Heart left ventricle (tissue), 16 donors: Measurements from ENCODE around the gene SERPINH1. TPM values are rescaled to one million over a fixed set of nuclear protein-coding genes. Genes with fewer than 3 reads are reported as not detected.

Experiments
- ATAC-seq, 4 donors: fragments of 200-7000 bp; cut with Tn5 transposase; one replicate each; pipeline ENCODE4 v1.9.1; 2020 to 2022; ENCODE audit warnings: moderate library complexity in 4 of 4, mild to moderate bottlenecking in 3 of 4, moderate number of reproducible peaks in 1 of 4
- DNase-seq, 5 donors: peaks; one replicate each; pipeline ENCODE4 v3.0.0-alpha.2; 2020
- H3K27ac ChIP-seq, 12 donors: fragments of 200-600 bp; sonication (generic) in 4 of 12; one replicate each; pipeline versions ENCODE4 v1.5.0 to v1.8.0; 2016 to 2022; ENCODE audit warnings: mild to moderate bottlenecking in 2 of 12
- H3K27me3 ChIP-seq, 9 donors: fragments of 200-600 bp; sonication (generic) in 2 of 9; one replicate each; pipeline versions ENCODE4 v1.5.1 to v1.8.0; 2016 to 2022; ENCODE audit warnings: mild to moderate bottlenecking in 3 of 9
- H3K36me3 ChIP-seq, 9 donors: fragments of 200-600 bp; sonication (generic) in 2 of 9; one replicate each; pipeline versions ENCODE4 v1.5.0 to v1.8.0; 2018 to 2022; ENCODE audit warnings: mild to moderate bottlenecking in 2 of 9
- H3K4me1 ChIP-seq, 12 donors: fragments of 200-600 bp; sonication (generic) in 4 of 12; one replicate each; pipeline versions ENCODE4 v1.5.0 to v1.8.0; 2016 to 2022; ENCODE audit warnings: mild to moderate bottlenecking in 3 of 12
- H3K4me3 ChIP-seq, 12 donors: fragments of 200-600 bp; sonication (generic) in 4 of 12; one replicate each; pipeline versions ENCODE4 v1.5.0 to v1.8.0; 2017 to 2022; ENCODE audit warnings: mild to moderate bottlenecking in 9 of 12, moderate library complexity in 4 of 12
- H3K9me3 ChIP-seq, 12 donors: fragments of 200-600 bp; sonication (generic) in 4 of 12; one replicate each; pipeline versions ENCODE4 v1.5.0 to v1.8.0; 2016 to 2022; ENCODE audit warnings: mild to moderate bottlenecking in 1 of 12
- POLR2A ChIP-seq, 2 donors: fragments of 450-650 bp; IDR thresholded peaks; one replicate each; pipeline ENCODE4 v1.6.1; 2017; ENCODE audit warnings: antibody characterized with exemption in 2 of 2, mild to moderate bottlenecking in 2 of 2, moderate library complexity in 2 of 2
- WGBS, 4 donors: extraction: QIAGEN DNeasy Blood & Tissue Kit in 2 of 4; methylation state at CpG; one replicate each; pipeline versions ENCODE4 v1.1.5 to v1.1.7; 2013 to 2018; 5-methylcytosine and 5-hydroxymethylcytosine counted together
- intact Hi-C, 10 donors: fragments of 100-400 bp; cut with DNase I; formaldehyde crosslinking; loops; one replicate each; pipeline versions ENCODE4 v1.11.1 to v1.14.2; 2022
- polyA plus RNA-seq, 2 donors: library from polyadenylated mRNA; stranded (reverse); fragments of 200-250 nt; gene quantifications; one replicate each; pipeline ENCODE4 v1.2.3, GENCODE V29; 2013
- total RNA-seq, 9 donors: library from RNA; depleted of rRNA in 2 of 9; stranded (reverse); fragments of >200 nt in 2 of 9; fragmentation: NEBNext Ultra II Directional in 3 of 9; extraction: Animal tissue kit (Norgen Biotek cat#: 25700) in 3 of 9; gene quantifications; one replicate each; pipeline versions ENCODE4 v1.1.0 to v1.2.4, GENCODE V29; 2016 to 2023
- TF ChIP-seq, protein P1 (sequence below), 12 donors: fragments of 200-600 bp; sonication (generic) in 4 of 12; IDR thresholded peaks; one replicate each; pipeline versions ENCODE4 v1.5.0 to v1.8.0; 2018 to 2022; ENCODE audit warnings: antibody characterized with exemption in 12 of 12, mild to moderate bottlenecking in 5 of 12
- donor health status: ischemic (EF 13 %, LVEDD 7.1; RV severe dilation, severe dysfunction).
- donor health status: healthy with polysubstance abuse.
- donor health status: DM: no; HTN: yes; CAD: no.
- donor health status: DM: no; HTN: no; CAD: no.
- donor health status: ischemic (EF 25% LVEDD 6.9; RV normal size, moderate dysfunction).
- donor health status: ischemic (EF 25% LVEDD 5.7; RV mildly dilated, moderate dysfunction).
- donor health status: healthy.
- donor health status: DM: yes; HTN: yes; CAD: no.
- donor health status: ischemic (EF 35%, LVEDD 5.7; RV mildly dilated, moderate dysfunction).
- donor health status: nonischemic (EF 11% LVEDD 7.7; RV severe dilation, severe dysfunction).
- donor health status: DM: yes; HTN: yes; CAD: no.
- donor health status: PGD.
- donor health status: ischemic (EF 29% LVEDD 5.4; RV normal size, mild dysfunction).
- donor health status: nonischemic (EF 23%, LVEDD 6.1; RV moderate dilation, normal function).

SERPINH1 gene
- total and polyA plus RNA-seq, 11 donors = 32.5 to 211 (median 71.8) TPM

DNA sequence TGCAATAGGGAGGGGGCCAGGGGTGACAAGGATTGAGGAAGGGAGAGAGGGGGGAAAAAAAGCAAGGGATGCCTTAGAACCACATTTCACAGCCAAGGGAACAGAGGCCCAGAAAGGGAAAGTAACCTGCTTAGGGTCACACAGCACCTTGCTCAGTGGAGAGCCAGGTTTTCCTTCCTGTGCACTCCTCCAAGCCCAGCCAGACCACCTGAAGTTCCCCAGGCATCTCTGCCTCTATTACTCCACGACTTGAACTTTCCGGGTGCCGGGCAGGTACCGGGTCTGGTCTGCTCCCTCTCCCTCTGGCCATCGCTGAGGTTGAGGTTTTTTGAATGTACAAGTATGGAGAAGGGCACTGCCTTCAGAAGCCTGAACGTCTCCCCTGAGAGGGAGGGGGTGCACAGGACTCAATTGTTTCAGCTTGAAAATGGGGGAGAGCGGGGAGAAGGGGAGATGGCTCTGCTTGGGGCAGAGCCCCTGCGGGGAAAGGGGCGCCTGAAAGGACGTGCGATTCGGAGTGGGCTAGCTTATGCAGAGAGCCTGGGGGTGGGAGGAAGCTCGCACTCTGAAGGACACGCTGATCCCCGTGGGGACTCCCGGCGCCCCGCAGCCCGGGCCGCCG, 516 bp upstream of the SERPINH1 start:
- peaks cover 11 to 85% (median 67%) of the 10 kb centered on the region in 12 donors for H3K4me1 ChIP-seq
- intact Hi-C loops = loop anchor here in 1 of 10 donors (1.0 kb wide), 1 partner anchor 7 kb away; no protein-coding TSS in a partner anchor

DNA sequence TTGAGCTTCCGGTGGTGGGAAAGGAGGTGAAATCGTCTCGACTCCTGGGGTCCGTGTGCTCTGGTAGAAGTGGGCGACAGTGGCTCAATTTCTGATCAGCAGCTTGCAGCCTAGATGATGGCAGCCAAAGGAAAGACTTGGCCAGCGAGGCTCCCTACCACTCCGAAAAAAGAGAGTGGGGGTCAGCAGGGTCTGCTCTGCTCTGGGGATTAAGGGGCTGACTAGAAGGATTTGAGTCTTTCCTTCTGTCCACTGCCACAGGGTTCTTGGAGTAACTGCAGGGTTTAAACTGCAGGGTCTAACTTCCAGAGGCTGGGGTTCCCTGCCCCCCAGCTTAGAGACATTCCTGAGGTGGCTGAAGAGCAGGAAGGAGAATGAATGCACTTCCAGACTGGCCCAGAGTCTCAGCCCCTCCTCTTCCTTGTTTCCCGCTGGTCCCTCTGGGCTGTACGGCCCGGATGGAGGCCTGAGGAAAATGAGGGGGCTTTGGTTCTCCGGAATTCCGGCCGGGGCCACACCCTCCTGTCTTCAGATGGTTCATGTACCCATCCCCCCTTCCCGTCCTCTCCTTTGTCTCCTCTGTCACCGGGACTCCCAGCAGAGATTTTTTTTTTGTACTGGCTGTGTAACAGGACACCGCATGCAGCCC, 907 bp downstream of the SERPINH1 start:
- WGBS, 4 donors = 1 to 6% (median 2%) methylated on average over 16 of the region's 16 CpGs
- ATAC-seq = peak; percentile 3 to 59 (median 18)
- Histone ChIP-seq H3K4me3 (peak overlapping the region; percentile 46 to 98 (median 86)), H3K27me3 (no peaks in the 10 kb centered on the region), H3K27ac (peak overlapping the region; percentile 93 to 100 (median 99)), H3K9me3 (no peaks in the 10 kb centered on the region), H3K4me1 (peaks cover 14 to 90% (median 74%) of the 10 kb centered on the region in 12 donors), H3K36me3 (peaks cover 2 to 33% (median 24%) of the 10 kb centered on the region in 9 donors)
- TF ChIP-seq, protein P1, sequence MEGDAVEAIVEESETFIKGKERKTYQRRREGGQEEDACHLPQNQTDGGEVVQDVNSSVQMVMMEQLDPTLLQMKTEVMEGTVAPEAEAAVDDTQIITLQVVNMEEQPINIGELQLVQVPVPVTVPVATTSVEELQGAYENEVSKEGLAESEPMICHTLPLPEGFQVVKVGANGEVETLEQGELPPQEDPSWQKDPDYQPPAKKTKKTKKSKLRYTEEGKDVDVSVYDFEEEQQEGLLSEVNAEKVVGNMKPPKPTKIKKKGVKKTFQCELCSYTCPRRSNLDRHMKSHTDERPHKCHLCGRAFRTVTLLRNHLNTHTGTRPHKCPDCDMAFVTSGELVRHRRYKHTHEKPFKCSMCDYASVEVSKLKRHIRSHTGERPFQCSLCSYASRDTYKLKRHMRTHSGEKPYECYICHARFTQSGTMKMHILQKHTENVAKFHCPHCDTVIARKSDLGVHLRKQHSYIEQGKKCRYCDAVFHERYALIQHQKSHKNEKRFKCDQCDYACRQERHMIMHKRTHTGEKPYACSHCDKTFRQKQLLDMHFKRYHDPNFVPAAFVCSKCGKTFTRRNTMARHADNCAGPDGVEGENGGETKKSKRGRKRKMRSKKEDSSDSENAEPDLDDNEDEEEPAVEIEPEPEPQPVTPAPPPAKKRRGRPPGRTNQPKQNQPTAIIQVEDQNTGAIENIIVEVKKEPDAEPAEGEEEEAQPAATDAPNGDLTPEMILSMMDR (IDR thresholded peaks at IDR 0.05) = no peak
- TF ChIP-seq POLR2A (IDR thresholded peaks at IDR 0.05) = no peak
- peak; percentile 63 to 81 (median 78) for DNase-seq
- intact Hi-C loops = loop anchor here in 1 of 10 donors (1.0 kb wide), 1 partner anchor 9 kb away; no protein-coding TSS in a partner anchor

More for the DNA sequence above, 516 bp upstream of the SERPINH1 start:
- TF ChIP-seq, protein P1 (IDR thresholded peaks at IDR 0.05) = no peak
- TF ChIP-seq POLR2A (IDR thresholded peaks at IDR 0.05) = no peak
- Histone ChIP-seq H3K36me3 (peaks cover 0 to 19% (median 10%) of the 10 kb centered on the region in 9 donors), H3K9me3 (no peaks in the 10 kb centered on the region), H3K27me3 (no peaks in the 10 kb centered on the region), H3K4me3 (peak overlapping the region; percentile 46 to 98 (median 86)), H3K27ac (peak overlapping the region; percentile 93 to 100 (median 99))
- ATAC-seq = no peak
- no peak for DNase-seq
- 17 to 23% (median 19%) methylated on average over 18 to 21 of the region's 21 CpGs for WGBS, 4 donors

DNA sequence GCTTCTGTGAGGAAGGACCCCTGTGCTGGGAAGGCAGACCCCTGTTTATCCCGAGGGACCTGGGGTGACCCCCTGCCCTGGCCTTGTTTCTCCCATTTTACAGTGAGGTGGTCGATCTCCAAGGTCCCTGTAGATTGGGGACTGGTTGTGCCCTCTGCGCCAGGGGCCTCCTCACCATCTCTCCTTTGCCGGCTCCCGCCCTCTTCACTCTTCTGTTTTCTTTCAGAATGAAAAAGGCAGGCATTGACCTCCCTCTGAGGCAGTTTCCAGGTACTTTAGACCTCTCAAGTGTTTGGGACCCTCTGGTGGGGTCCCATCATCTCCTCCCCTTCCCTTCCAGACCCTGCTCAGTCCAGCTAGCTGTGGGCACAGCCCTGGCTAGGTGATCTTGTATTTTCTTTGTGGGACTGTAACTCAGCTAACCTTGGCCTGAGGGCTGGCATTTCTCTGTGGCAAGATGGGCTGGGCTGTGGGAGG, 1.5 kb downstream of the SERPINH1 start:
- peak overlapping the region; percentile 46 to 98 (median 86) for H3K4me3 ChIP-seq
- peak overlapping the region; percentile 93 to 100 (median 99) for H3K27ac ChIP-seq
- ATAC-seq (no peak), DNase-seq (no peak)
- H3K36me3 ChIP-seq = peaks cover 2 to 39% (median 30%) of the 10 kb centered on the region in 9 donors
- peaks cover 12 to 90% (median 74%) of the 10 kb centered on the region in 12 donors for H3K4me1 ChIP-seq
- TF ChIP-seq, protein P1 (IDR thresholded peaks at IDR 0.05) = no peak
- TF ChIP-seq POLR2A (IDR thresholded peaks at IDR 0.05) = no peak
- no peaks in the 10 kb centered on the region for H3K9me3 ChIP-seq
- intact Hi-C loops = no loop called here
- no peaks in the 10 kb centered on the region for H3K27me3 ChIP-seq
- WGBS, 4 donors = 8 to 16% (median 12%) methylated on average over 5 of the region's 5 CpGs
